ENCODE results near the gene KIF19. TPM values are rescaled to one million over a fixed set of nuclear protein-coding genes. Genes with fewer than 3 reads are reported as not detected.

The KIF19 gene
- total and polyA plus RNA-seq, 2 of the 8 experiments (the other 6 are each of a cell fraction or from before 2014, with no cell fraction given) = 0.52 to 0.77 TPM

DNA sequence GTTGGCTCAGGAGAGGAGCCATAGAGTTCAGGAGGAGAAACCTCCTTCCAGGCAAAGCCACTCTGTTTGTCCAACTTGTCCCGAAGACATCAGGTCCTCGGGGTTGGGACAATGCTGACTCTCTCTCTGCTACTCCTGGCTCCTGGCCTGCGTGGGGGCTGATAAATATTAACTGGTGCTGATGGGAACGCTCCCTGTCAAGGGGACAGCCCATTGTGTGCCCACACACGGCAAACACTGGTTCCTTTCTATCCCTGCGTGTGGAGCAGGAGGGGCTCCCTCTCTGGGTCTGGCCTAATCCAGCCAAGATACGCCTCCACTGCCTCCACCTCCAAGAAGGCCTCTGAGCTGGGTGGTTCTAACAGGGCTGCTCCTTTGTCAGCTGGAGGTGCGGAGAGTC lies 4.4 kb downstream of the KIF19 start:
- Histone ChIP-seq H3K27ac (ENCODE audit: low read depth, low read length) (no peak overlapping the region), H4K91ac (replicated peaks; ENCODE audit: insufficient read length, low read length) (no peak overlapping the region), H3K79me1 (ENCODE audit: low read depth, low read length) (no peaks in the 10 kb centered on the region), H2BK12ac (ENCODE audit: low read depth, low read length) (no peak overlapping the region), H3K4me3 (ENCODE audit: extremely low read depth in 1 of 4, insufficient read depth in 2 of 4, low read depth in 3 of 4, low read length in 4 of 4) (no peak overlapping the region), H3K23me2 (ENCODE audit: low read depth, low read length) (peaks cover 8% of the 10 kb centered on the region), H3K4ac (replicated peaks; ENCODE audit: insufficient read length, low read depth, low read length) (no peak overlapping the region), H2AFZ (ENCODE audit: low read length) (no peak overlapping the region), H3K56ac (replicated peaks; ENCODE audit: insufficient read length, low read depth, low read length) (no peak overlapping the region), H3K79me2 (ENCODE audit: control insufficient read depth in 1 of 2, insufficient read depth in 2 of 2, low read length in 2 of 2) (no peaks in the 10 kb centered on the region), H2BK15ac (ENCODE audit: low read length) (no peak overlapping the region), H3K9ac (replicated peaks in 1 of 4; ENCODE audit: extremely low read depth in 1 of 4, low read depth in 3 of 4, low read length in 3 of 4) (no peak overlapping the region), H3K14ac (ENCODE audit: insufficient read length) (no peak overlapping the region), H3K4me1 (replicated peaks in 1 of 4; ENCODE audit: control insufficient read depth in 3 of 4, insufficient read depth in 4 of 4, low read length in 3 of 4) (peaks cover 6 to 20% (median 12%) of the 10 kb centered on the region in 4 experiments), H2BK5ac (ENCODE audit: low read depth, low read length) (no peak overlapping the region), H3K18ac (ENCODE audit: extremely low read depth, low read length) (no peak overlapping the region), H2BK120ac (replicated peaks; ENCODE audit: low read depth, low read length) (no peak overlapping the region), H2AK5ac (ENCODE audit: low read depth, low read length) (no peak overlapping the region), H3K4me2 (ENCODE audit: insufficient read depth in 1 of 2, low read depth in 2 of 2, low read length in 2 of 2) (no peak overlapping the region), H4K8ac (ENCODE audit: extremely low read depth, insufficient read depth, low read length) (no peak overlapping the region), H3K23ac (ENCODE audit: insufficient read length) (no peak overlapping the region), H3K27me3 (replicated peaks in 1 of 4; ENCODE audit: control insufficient read depth in 3 of 4, extremely low read depth in 1 of 4, insufficient read depth in 3 of 4, low read length in 3 of 4) (peaks cover 3 to 23% (median 18%) of the 10 kb centered on the region in 4 experiments), H2BK20ac (ENCODE audit: low read length) (no peak overlapping the region), H3K36me3 (ENCODE audit: control insufficient read depth in 2 of 4, insufficient read depth in 4 of 4, low read length in 3 of 4) (no peaks in the 10 kb centered on the region), H3K9me3 (ENCODE audit: insufficient read depth in 2 of 2, low read depth in 1 of 2, low read length in 1 of 2) (peaks cover 7 to 13% of the 10 kb centered on the region in 2 experiments; a peak in 2 of 4 replicates), H4K20me1 (replicated peaks in 1 of 2; ENCODE audit: control insufficient read depth in 1 of 2, insufficient read depth in 2 of 2, low read length in 2 of 2) (no peaks in the 10 kb centered on the region), H4K5ac (ENCODE audit: insufficient read length, low read depth, low read length) (no peak overlapping the region)
- FAIRE-seq = no peak
- DNase-seq (ENCODE audit: low read depth in 1 of 2, low spot score in 2 of 2) = no peak
- TF ChIP-seq SAP30 (IDR thresholded peaks at IDR 0.05; ENCODE audit: insufficient read depth, insufficient replicate concordance, low read length) = no peak
- no peak for TF ChIP-seq PHF8 (conservative IDR thresholded peaks at IDR 0.05; ENCODE audit: low read depth, low read length)
- TF ChIP-seq TAF1 (IDR thresholded peaks at IDR 0.05; ENCODE audit: low read depth, low read length) = no peak
- TF ChIP-seq FOSL1 (IDR thresholded peaks at IDR 0.05; ENCODE audit: insufficient read depth, low read depth, low read length) = no peak
- TF ChIP-seq, protein P1, sequence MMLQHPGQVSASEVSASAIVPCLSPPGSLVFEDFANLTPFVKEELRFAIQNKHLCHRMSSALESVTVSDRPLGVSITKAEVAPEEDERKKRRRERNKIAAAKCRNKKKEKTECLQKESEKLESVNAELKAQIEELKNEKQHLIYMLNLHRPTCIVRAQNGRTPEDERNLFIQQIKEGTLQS (IDR thresholded peaks at IDR 0.05; ENCODE audit: insufficient read depth, low read depth, low read length) = no peak
- TF ChIP-seq RAD21 (IDR thresholded peaks at IDR 0.05 in 1 of 2, conservative IDR thresholded peaks at IDR 0.05 in 1 of 2; ENCODE audit: low read depth in 2 of 2, low read length in 2 of 2) = no peak
- ChIA-PET CTCF (ENCODE audit: partially characterized antibody) (interaction anchor here (0.6 to 3.5 kb wide), 8 partner anchors 10 to 123 kb away, joined by 3 to 12 read pairs (median 4); no protein-coding TSS in a partner anchor), POLR2A (ENCODE audit: partially characterized antibody) (no interaction called here)
- WGBS, 2 experiments (ENCODE audit: extremely low coverage in 1 of 2, insufficient coverage in 1 of 2, insufficient read length in 1 of 2, insufficient replicate concordance in 2 of 2, low coverage in 1 of 2, low lambda C conversion rate in 2 of 2, missing lambda C conversion rate in 1 of 2) = 81% methylated on average over 8 of the region's 8 CpGs; no CpG with 5 or more reads in 1 of the 2 experiments

Measured in H1 (cell line).